BJ (cell line): ENCODE results near the gene UBN2. TPM values are rescaled to one million over a fixed set of nuclear protein-coding genes. Genes with fewer than 3 reads are reported as not detected.

Source experiments
- CTCF ChIA-PET: fragments of 350-600 bp; formaldehyde crosslinking; extraction: SDS; loops from one replicate; lab custom pipeline; 2021; ENCODE audit warnings: antibody characterized with exemption, inconsistent platforms; lab: Yijun Ruan, JAX
- POLR2A ChIA-PET: fragments of 300-600 bp; sonication (Branson Sonifier 250); formaldehyde crosslinking; extraction: SDS; loops from one replicate; lab custom pipeline; 2021; ENCODE audit warnings: antibody characterized with exemption; lab: Charles Lee
- DNase-seq: peaks from one replicate; pipeline ENCODE4 v3.0.0-alpha.2; 2011; ENCODE audit warnings: low read depth
- H3K27me3 ChIP-seq: 2 replicates; pipeline ENCODE4 v1.6.0; 2011; ENCODE audit warnings: low read length; ENCODE audit not compliant: control insufficient read depth, insufficient read depth
- H3K36me3 ChIP-seq: 2 replicates; pipeline ENCODE4 v1.5.1; 2011; ENCODE audit warnings: low read length; ENCODE audit not compliant: control insufficient read depth, insufficient read depth
- H3K4me3 ChIP-seq: 2 replicates; pipeline ENCODE4 v1.5.1; 2011; ENCODE audit warnings: low read depth, mild to moderate bottlenecking, control low read depth, low read length
- CTCF ChIP-seq: IDR thresholded peaks from 2 replicates; pipeline ENCODE4 v1.5.1; 2011; ENCODE audit warnings: low read depth, mild to moderate bottlenecking, control low read depth, inconsistent platforms, low read length, moderate library complexity; ENCODE audit not compliant: insufficient read depth
- polyA minus RNA-seq: library from RNA; depleted of rRNA, polyadenylated mRNA; stranded (reverse); fragments of >200 nt; gene quantifications from 2 replicates; pipeline ENCODE4 v1.2.3, GENCODE V29; 2011; rRNA and poly(A)+ RNA removed
- polyA plus RNA-seq: library from polyadenylated mRNA; depleted of rRNA; stranded (reverse); fragments of >200 nt; gene quantifications from 2 replicates; pipeline ENCODE4 v1.2.3, GENCODE V29; 2011; rRNA removed

The UBN2 gene
- polyA plus RNA-seq: 1.8 and 3.1 TPM in 2 replicates
- polyA minus RNA-seq: 4.1 and 4.4 TPM in 2 replicates

DNA sequence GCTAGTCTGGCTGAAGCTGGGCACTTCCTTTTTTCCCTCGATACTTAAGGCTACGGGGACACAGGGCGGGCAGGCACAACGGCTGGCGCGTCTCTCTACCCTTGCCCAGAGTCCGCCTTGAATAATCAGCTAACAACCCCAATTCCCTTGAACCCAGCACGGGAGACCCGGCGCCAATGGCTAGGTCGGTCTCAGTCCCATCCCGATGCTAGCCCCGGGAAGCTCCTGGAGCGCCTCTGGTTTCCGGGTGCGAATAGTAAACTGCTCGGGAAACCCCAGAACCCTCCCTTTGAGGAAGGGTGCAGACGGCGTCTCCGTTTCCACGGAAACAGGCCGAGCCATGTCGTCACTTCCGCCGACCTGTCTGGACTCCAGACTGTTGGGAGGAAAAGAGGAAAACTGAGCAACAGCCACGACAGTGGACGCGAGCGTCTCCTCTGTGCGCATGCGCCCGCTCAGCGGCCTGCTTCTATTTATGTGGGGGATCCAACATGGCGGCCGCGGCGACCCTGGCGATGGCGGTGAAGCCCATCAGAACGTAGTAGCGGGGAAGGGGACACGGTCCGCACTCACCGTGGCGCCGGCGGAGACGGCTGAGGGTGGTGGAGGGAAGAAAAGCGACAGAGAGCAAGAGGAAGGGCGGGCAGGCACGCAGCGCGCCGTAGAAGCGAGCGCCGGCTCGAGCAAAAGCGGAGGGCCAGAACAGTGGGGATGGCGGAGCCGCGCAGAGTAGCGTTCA, at the start of gene UBN2:
TSS of gene UBN2 (plus strand) at position 464 of the 739 bp plus-strand sequence. CDS start at position 712, 248 bp downstream.
- CTCF ChIA-PET: interaction anchor here (0.8 kb wide), 1 partner anchor 339 kb away, joined by 3 read pairs; no protein-coding TSS in a partner anchor

DNA sequence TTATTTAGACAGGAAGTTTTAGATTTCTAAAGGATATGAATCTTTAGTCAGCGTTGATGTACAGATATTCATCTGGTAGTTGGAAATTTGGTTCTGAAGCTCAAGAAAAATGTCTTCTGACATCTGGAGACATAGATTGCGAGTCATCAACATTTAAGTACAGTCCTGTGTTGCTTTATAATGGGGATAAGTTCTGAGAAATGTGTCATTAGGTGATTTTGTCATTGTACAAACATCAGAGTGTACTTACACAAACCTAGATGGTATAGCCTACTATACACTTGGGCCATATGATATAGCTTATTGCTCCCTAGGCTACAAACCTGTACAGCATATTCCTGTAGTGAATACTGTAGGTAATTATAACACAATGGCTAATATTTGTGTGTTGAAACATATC, 49.6 kb upstream of the UBN2 start:
- no peaks in the 10 kb centered on the region for H3K27me3 ChIP-seq
- H3K36me3 ChIP-seq: no peaks in the 10 kb centered on the region
- TF ChIP-seq CTCF: no peak
- ChIA-PET CTCF (no interaction called here), POLR2A (no interaction called here)
- DNase-seq: no peak
- no peak overlapping the region for H3K4me3 ChIP-seq

More for the DNA sequence above, at the start of gene UBN2:
- DNase-seq: peak; percentile 91
- no peak for TF ChIP-seq CTCF
- H3K27me3 ChIP-seq: no peaks in the 10 kb centered on the region
- POLR2A ChIA-PET: interaction anchor here (0.5 kb wide), 1 partner anchor 207 kb away, joined by 3 read pairs; no protein-coding TSS in a partner anchor
- H3K4me3 ChIP-seq: peak within 1 kb of the TSS; percentile 98
- no peaks in the 10 kb centered on the region for H3K36me3 ChIP-seq

DNA sequence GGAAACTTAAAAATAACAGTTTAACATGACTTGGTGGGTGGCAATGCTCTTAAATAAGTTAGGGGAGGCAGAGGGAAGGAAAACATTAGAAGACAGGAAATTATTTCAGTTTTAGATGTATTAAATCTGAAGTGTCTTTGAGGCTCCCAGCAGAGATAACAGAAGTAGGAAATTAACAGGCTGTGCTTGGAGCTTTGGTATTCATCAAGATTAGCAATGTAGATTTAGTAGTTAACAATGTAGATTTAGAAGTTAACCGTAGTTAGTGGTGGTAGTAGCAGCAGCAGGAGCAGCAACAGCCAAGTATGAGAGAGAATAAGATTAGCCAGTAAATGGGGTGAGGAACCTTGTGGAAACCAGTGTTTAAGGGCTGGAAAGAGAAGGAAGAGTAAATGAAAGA, 48.7 kb upstream of the UBN2 start:
- POLR2A ChIA-PET: no interaction called here

GRCh38 chr7:139183251-139183650, 47.8 kb upstream of the UBN2 start:
- POLR2A ChIA-PET: no interaction called here
- no peak for TF ChIP-seq CTCF
- CTCF ChIA-PET: no interaction called here
- Histone ChIP-seq H3K36me3 (no peaks in the 10 kb centered on the region), H3K27me3 (no peaks in the 10 kb centered on the region), H3K4me3 (no peak overlapping the region)
- no peak for DNase-seq

More for the DNA sequence above, 48.7 kb upstream of the UBN2 start:
- Histone ChIP-seq H3K4me3 (no peak overlapping the region), H3K36me3 (no peaks in the 10 kb centered on the region), H3K27me3 (no peaks in the 10 kb centered on the region)
- CTCF ChIA-PET: no interaction called here
- TF ChIP-seq CTCF: no peak
- no peak for DNase-seq

GRCh38 chr7:139183878-139184338, 47.1 kb upstream of the UBN2 start:
- no peak for DNase-seq
- no peaks in the 10 kb centered on the region for H3K27me3 ChIP-seq
- POLR2A ChIA-PET: no interaction called here
- no peak for TF ChIP-seq CTCF
- CTCF ChIA-PET: interaction anchor here (0.6 kb wide), 1 partner anchor 35 kb away, joined by 3 read pairs; no protein-coding TSS in a partner anchor
- no peak overlapping the region for H3K4me3 ChIP-seq
- no peaks in the 10 kb centered on the region for H3K36me3 ChIP-seq
